ENCODE results near the gene CHADL.

CHADL gene

GRCh38 chr22:41256254-41257253 is 15.8 kb upstream of the CHADL start:
- no peak for DNase-seq

GRCh38 chr22:41254230-41254629 is 13.5 kb upstream of the CHADL start:
- DNase-seq: no peak

GRCh38 chr22:41252365-41252764 is 11.6 kb upstream of the CHADL start:
- no peak for DNase-seq

- no peak for DNase-seq
These were observed 9.4 kb upstream of the CHADL start for GRCh38 chr22:41250127-41250526.

- no peak for DNase-seq
These were observed 8.7 kb upstream of the CHADL start for GRCh38 chr22:41249442-41249841.

GRCh38 chr22:41248758-41249157 is 8.0 kb upstream of the CHADL start:
- DNase-seq: no peak

- no peak for DNase-seq
These were observed 7.6 kb upstream of the CHADL start for GRCh38 chr22:41248314-41248713.

GRCh38 chr22:41247703-41248102 is 7.0 kb upstream of the CHADL start:
- DNase-seq: no peak

GRCh38 chr22:41245917-41246499 is 5.3 kb upstream of the CHADL start:
- DNase-seq: no peak

- DNase-seq: no peak
These were observed 2.6 kb upstream of the CHADL start for GRCh38 chr22:41243361-41243760.

- no peak for DNase-seq
These were observed 1.8 kb upstream of the CHADL start for GRCh38 chr22:41242396-41243117.

- DNase-seq: no peak
These were observed 474 bp upstream of the CHADL start for GRCh38 chr22:41241133-41241676.

- no peak for DNase-seq
These were observed 1.1 kb downstream of the CHADL start for GRCh38 chr22:41239443-41240128.

- DNase-seq: no peak
These were observed 1.9 kb downstream of the CHADL start for GRCh38 chr22:41238570-41239442.

- peak; percentile 7 for DNase-seq
These were observed 2.8 kb downstream of the CHADL start for GRCh38 chr22:41237707-41238569.

- no peak for DNase-seq
These were observed 3.6 kb downstream of the CHADL start for GRCh38 chr22:41237036-41237706.

GRCh38 chr22:41234815-41235695 is 5.7 kb downstream of the CHADL start:
- no peak for DNase-seq

- no peak for DNase-seq
These were observed 9.4 kb downstream of the CHADL start for GRCh38 chr22:41231369-41231768.

- no peak for DNase-seq
These were observed 10.3 kb downstream of the CHADL start for GRCh38 chr22:41230401-41230785.

Measured in KG1 (cell line).